IMR-90 (cell line): Measurements from ENCODE around the gene EIF2S2. TPM values are rescaled to one million over a fixed set of nuclear protein-coding genes. Genes with fewer than 3 reads are reported as not detected.

ENCODE experiments used
- ATAC-seq: fragments of 200-7000 bp; cut with Tn5 transposase; 2 replicates; pipeline ENCODE4 v1.9.1; 2020; ENCODE audit warnings: low read depth, mild to moderate bottlenecking, moderate library complexity
- BruUV-seq: library from RNA; stranded (reverse); fragments of 400-500 nt; replicated peaks from 2 replicates; lab custom pipeline; 2021; lab: Mats Ljungman, UMichigan
- CTCF ChIA-PET: fragments of 300-600 bp; formaldehyde crosslinking; extraction: SDS; loops from one replicate; lab custom pipeline; 2021; ENCODE audit warnings: antibody characterized with exemption; lab: Yijun Ruan, JAX
- POLR2A ChIA-PET: fragments of 300-600 bp; sonication (Branson Sonifier 250); formaldehyde crosslinking; loops from one replicate; lab custom pipeline; 2022; ENCODE audit warnings: antibody characterized with exemption; ENCODE audit not compliant: unreplicated experiment; lab: Charles Lee
- DNase-seq: peaks from one replicate; pipeline ENCODE4 v3.0.0; 2013
- H2AFZ ChIP-seq: replicated peaks from 2 replicates; pipeline ENCODE3; 2013; ENCODE audit warnings: low read length, mild to moderate bottlenecking; ENCODE audit not compliant: poor library complexity
- H2AK5ac ChIP-seq: 2 replicates; pipeline ENCODE4 v1.6.1; 2013; ENCODE audit warnings: low read depth, low read length, inconsistent platforms
- H2AK9ac ChIP-seq: replicated peaks from 2 replicates; pipeline ENCODE3; 2013; ENCODE audit warnings: mild to moderate bottlenecking, low read depth, low read length, moderate library complexity; ENCODE audit not compliant: poor library complexity
- H2BK120ac ChIP-seq: 2 replicates; pipeline ENCODE4 v1.6.1; 2013; ENCODE audit warnings: low read depth, low read length, inconsistent platforms
- H2BK15ac ChIP-seq: 3 replicates; pipeline ENCODE4 v1.6.1; 2013; ENCODE audit warnings: low read depth, low read length, inconsistent platforms
- H2BK20ac ChIP-seq: 2 replicates; pipeline ENCODE4 v1.6.1; 2013; ENCODE audit warnings: low read depth, mild to moderate bottlenecking, inconsistent platforms, low read length, moderate library complexity
- H2BK5ac ChIP-seq: 2 replicates; pipeline ENCODE4 v1.6.1; 2013; ENCODE audit warnings: mild to moderate bottlenecking, low read depth, low read length, inconsistent platforms; ENCODE audit not compliant: poor library complexity, severe bottlenecking
- H3K14ac ChIP-seq: replicated peaks from 2 replicates; pipeline ENCODE4 v1.6.1; 2013; ENCODE audit warnings: low read depth, low read length, inconsistent platforms
- H3K18ac ChIP-seq: 2 replicates; pipeline ENCODE4 v1.6.1; 2013; ENCODE audit warnings: low read depth, low read length, control low read depth
- H3K23ac ChIP-seq: 2 replicates; pipeline ENCODE4 v1.6.1; 2013; ENCODE audit warnings: low read depth, low read length, inconsistent platforms
- H3K27ac ChIP-seq: 2 replicates; pipeline ENCODE4 v1.5.1; 2013; ENCODE audit warnings: mild to moderate bottlenecking, control low read depth, low read length; ENCODE audit not compliant: insufficient read depth
- H3K27me3 ChIP-seq: 2 replicates; pipeline ENCODE4 v1.6.1; 2013; ENCODE audit warnings: low read length; ENCODE audit not compliant: control insufficient read depth, insufficient read depth
- H3K36me3 ChIP-seq: 2 replicates; pipeline ENCODE4 v1.6.1; 2013; ENCODE audit warnings: low read length, mixed read lengths; ENCODE audit not compliant: control insufficient read depth, insufficient read depth
- H3K4ac ChIP-seq: 2 replicates; pipeline ENCODE4 v1.6.1; 2013; ENCODE audit warnings: low read depth, low read length, inconsistent platforms
- H3K4me1 ChIP-seq: 2 replicates; pipeline ENCODE4 v1.6.1; 2013; ENCODE audit warnings: low read length, mixed read lengths; ENCODE audit not compliant: control insufficient read depth, insufficient read depth
- H3K4me2 ChIP-seq: 2 replicates; pipeline ENCODE4 v1.6.1; 2013; ENCODE audit warnings: low read depth, mild to moderate bottlenecking, control low read depth, low read length, moderate library complexity
- H3K4me3 ChIP-seq: 2 replicates; pipeline ENCODE4 v1.5.1; 2013; ENCODE audit warnings: low read depth, mild to moderate bottlenecking, control low read depth, low read length, moderate library complexity; ENCODE audit not compliant: insufficient read depth
- H3K56ac ChIP-seq: 2 replicates; pipeline ENCODE4 v1.6.1; 2013; ENCODE audit warnings: low read length, inconsistent platforms; ENCODE audit not compliant: insufficient read depth; ENCODE audit errors: extremely low read depth
- H3K79me1 ChIP-seq, 2 experiments: 2 replicates each; pipeline ENCODE4 v1.6.1; 2013; ENCODE audit warnings: low read length in 2 of 2, inconsistent platforms in 1 of 2, low read depth in 1 of 2
- H3K9ac ChIP-seq: 2 replicates; pipeline ENCODE4 v1.6.1; 2013; ENCODE audit warnings: low read depth, low read length, control low read depth
- H3K9me1 ChIP-seq: 2 replicates; pipeline ENCODE4 v1.6.1; 2013; ENCODE audit warnings: low read length, inconsistent platforms; ENCODE audit not compliant: insufficient read depth
- H3K9me3 ChIP-seq: 2 replicates; pipeline ENCODE4 v1.6.1; 2013; ENCODE audit warnings: low read length; ENCODE audit not compliant: control insufficient read depth, insufficient read depth
- H4K20me1 ChIP-seq: 2 replicates; pipeline ENCODE4 v1.6.1; 2013; ENCODE audit warnings: low read length, inconsistent platforms; ENCODE audit not compliant: insufficient read depth
- H4K5ac ChIP-seq: 2 replicates; pipeline ENCODE4 v1.6.1; 2013; ENCODE audit warnings: mild to moderate bottlenecking, low read depth, low read length, control low read depth
- H4K8ac ChIP-seq, 2 experiments: 2 replicates each; pipeline ENCODE4 v1.6.1; 2013; ENCODE audit warnings: low read depth in 2 of 2, low read length in 2 of 2, control low read depth in 1 of 2, inconsistent platforms in 1 of 2
- H4K91ac ChIP-seq: 2 replicates; pipeline ENCODE4 v1.6.1; 2013; ENCODE audit warnings: low read depth, low read length, inconsistent platforms; ENCODE audit not compliant: insufficient read depth
- BHLHE40 ChIP-seq: fragments of 150-350 bp; IDR thresholded peaks from 2 replicates; pipeline ENCODE4 v1.6.1; 2016; ENCODE audit warnings: mild to moderate bottlenecking, low read depth, low read length
- CEBPB ChIP-seq: IDR thresholded peaks from 2 replicates; pipeline ENCODE4 v1.6.1; 2012; ENCODE audit warnings: low read depth, low read length, improper control_type of control experiment
- CHD1 ChIP-seq: IDR thresholded peaks from 2 replicates; pipeline ENCODE4 v1.6.1; 2012; ENCODE audit warnings: low read depth, low read length, improper control_type of control experiment
- CTCF ChIP-seq: conservative IDR thresholded peaks from 2 replicates; pipeline ENCODE4 v1.5.1; 2012; ENCODE audit warnings: mild to moderate bottlenecking, low read depth, low read length, improper control_type of control experiment
- MAFK ChIP-seq: IDR thresholded peaks from 2 replicates; pipeline ENCODE4 v1.6.1; 2012; ENCODE audit warnings: low read depth, low read length, improper control_type of control experiment
- RAD21 ChIP-seq: IDR thresholded peaks from 2 replicates; pipeline ENCODE4 v1.6.1; 2012; ENCODE audit warnings: low read length, improper control_type of control experiment
- RCOR1 ChIP-seq: IDR thresholded peaks from 2 replicates; pipeline ENCODE4 v1.6.1; 2012; ENCODE audit warnings: mild to moderate bottlenecking, low read length, improper control_type of control experiment; ENCODE audit not compliant: insufficient replicate concordance
- RFX5 ChIP-seq: IDR thresholded peaks from 2 replicates; pipeline ENCODE4 v1.8.0; 2012; ENCODE audit warnings: low read depth, mild to moderate bottlenecking, low read length, moderate library complexity
- SMC3 ChIP-seq: fragments of 150-350 bp; IDR thresholded peaks from 2 replicates; pipeline ENCODE4 v1.6.1; 2016; ENCODE audit warnings: low read depth, mild to moderate bottlenecking, antibody characterized with exemption, low read length, moderate library complexity
- WGBS, 2 experiments: methylation state at CpG; one replicate each; pipeline versions ENCODE4 v1.1.5 to v1.1.7; 2013; ENCODE audit warnings: missing lambda C conversion rate in 2 of 2; ENCODE audit not compliant: insufficient read length in 1 of 2; ENCODE audit errors: extremely low coverage in 2 of 2; 5-methylcytosine and 5-hydroxymethylcytosine counted together
- dilution Hi-C: fragments of 300-500 bp; cut with HindIII; formaldehyde crosslinking; loops from one replicate; pipeline ENCODE4 v1.14.3; 2018; ENCODE audit warnings: low sequenced_read_pairs; ENCODE audit not compliant: unreplicated experiment
- in situ Hi-C: fragments of 300-500 bp; cut with MboI; formaldehyde crosslinking; loops from 3 replicates; pipeline ENCODE4 v1.14.3; 2019; ENCODE audit warnings: low sequenced_read_pairs, inconsistent platforms, mixed read lengths
- intact Hi-C: fragments of 100-400 bp; cut with micrococcal nuclease; formaldehyde crosslinking; loops from 2 replicates; pipeline ENCODE4 v1.10.0; 2022
- polyA plus RNA-seq, 3 experiments: library from polyadenylated mRNA; depleted of rRNA; stranded (reverse); fragments of >200 nt; gene quantifications; 2 replicates each; pipeline ENCODE4 v1.2.3, GENCODE V29; 2012; ENCODE audit warnings: low replicate concordance in 1 of 3
- total RNA-seq: library from RNA; depleted of rRNA; stranded (reverse); fragments of >200 nt; gene quantifications from 2 replicates; pipeline ENCODE4 v1.2.3, GENCODE V29; 2012

The EIF2S2 gene
- total and polyA plus RNA-seq, 2 of the 4 experiments (the other 2 are of a cell fraction), result 61.7 to 66.9 TPM

GRCh38 chr20:34072076-34072475, 40.0 kb downstream of the EIF2S2 start:
- Histone ChIP-seq H3K4me1 (peaks cover 7% of the 10 kb centered on the region), H3K27ac (no peak overlapping the region), H3K4me2 (no peak overlapping the region), H3K9me1 (peaks cover 7% of the 10 kb centered on the region; the same call in 1 of the 2 replicates), H3K79me1 (peaks cover 45 to 88% of the 10 kb centered on the region in 2 experiments), H3K23ac (no peak overlapping the region), H3K4me3 (no peak overlapping the region), H3K14ac (no peak overlapping the region), H4K5ac (no peak overlapping the region), H2AK9ac (no peak overlapping the region), H4K20me1 (peaks cover 61% of the 10 kb centered on the region), H3K9ac (no peak overlapping the region), H2AFZ (no peak overlapping the region), H3K56ac (no peak overlapping the region), H2BK15ac (no peak overlapping the region), H4K8ac (no peak overlapping the region), H3K4ac (no peak overlapping the region), H3K36me3 (peaks cover 36% of the 10 kb centered on the region), H3K9me3 (no peaks in the 10 kb centered on the region), H2BK120ac (no peak overlapping the region), H3K18ac (no peak overlapping the region), H2BK5ac (no peak overlapping the region), H3K27me3 (no peaks in the 10 kb centered on the region), H2AK5ac (no peak overlapping the region), H4K91ac (no peak overlapping the region), H2BK20ac (no peak overlapping the region)
- no CpG with 5 or more reads among the region's 8 CpGs for WGBS, 2 experiments
- in situ Hi-C loops, result no loop called here
- CTCF ChIA-PET, result interaction anchor here (0.9 to 1.0 kb wide), 2 partner anchors 79 to 209 kb away, joined by 3 read pairs; partner anchors contain the start of gene RALY
- intact Hi-C loops, result no loop called here
- POLR2A ChIA-PET, result no interaction called here
- TF ChIP-seq MAFK, result no peak
- TF ChIP-seq CHD1, result no peak
- TF ChIP-seq RFX5, result no peak
- no peak for TF ChIP-seq SMC3
- TF ChIP-seq CEBPB, result no peak
- TF ChIP-seq RCOR1, result no peak
- no peak for TF ChIP-seq BHLHE40
- TF ChIP-seq CTCF, result no peak
- TF ChIP-seq RAD21, result no peak
- BruUV-seq, result no TSS peak
- ATAC-seq (no peak), DNase-seq (no peak)
- dilution Hi-C loops, result no loop called here
